Esophagus muscularis mucosa (tissue), 3 donors: ENCODE data around the gene TP53I11.

Experiments used
- EP300 ChIP-seq: sonication (generic); formaldehyde crosslinking; IDR thresholded peaks from one replicate; pipeline ENCODE4 v1.6.1; 2017; ENCODE audit warnings: antibody characterized with exemption
- POLR2A ChIP-seq: fragments of 450-650 bp; IDR thresholded peaks from one replicate; pipeline ENCODE4 v1.6.1; 2017; ENCODE audit warnings: antibody characterized with exemption, moderate library complexity, mild to moderate bottlenecking, low read depth
- POLR2AphosphoS5 ChIP-seq, 2 donors: sonication (generic); formaldehyde crosslinking; IDR thresholded peaks; one replicate each; pipeline ENCODE4 v1.6.1; 2017; ENCODE audit warnings: antibody characterized with exemption in 2 of 2

GRCh38 chr11:44901120-44901633 is 49.5 kb downstream of the TP53I11 start:
- no peak for TF ChIP-seq POLR2A
- TF ChIP-seq EP300, result no peak
- TF ChIP-seq POLR2AphosphoS5 (IDR thresholded peaks at IDR 0.05), result no peak
